IPS DF 4.7 (cell line): Measurements from ENCODE around the gene ARHGAP26.

Source experiments
- DNase-seq: peaks from one replicate; pipeline ENCODE4 v3.0.0-alpha.2; 2013; ENCODE audit warnings: low spot score; ENCODE audit errors: extremely low read depth

The ARHGAP26 gene

DNA sequence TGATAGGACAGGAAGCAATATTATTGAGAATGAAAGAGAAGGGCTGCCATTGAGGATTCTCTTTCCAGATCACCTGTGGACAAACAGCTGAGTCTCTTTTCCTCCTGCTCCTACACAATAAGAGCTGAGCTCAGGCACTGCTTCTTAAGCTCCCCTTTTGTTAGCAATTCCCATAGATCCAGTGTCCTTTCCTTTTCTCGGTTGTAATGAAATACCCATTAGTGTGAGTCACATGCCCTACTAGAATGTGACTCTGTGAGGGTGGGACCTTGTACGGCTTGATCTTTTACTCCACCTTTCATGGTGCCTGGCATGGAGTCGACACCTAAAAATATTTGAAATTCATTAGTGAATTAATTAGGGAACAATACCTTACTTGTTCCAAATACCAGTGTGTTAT is 364.1 kb downstream of the ARHGAP26 start:
- DNase-seq = no peak

DNA sequence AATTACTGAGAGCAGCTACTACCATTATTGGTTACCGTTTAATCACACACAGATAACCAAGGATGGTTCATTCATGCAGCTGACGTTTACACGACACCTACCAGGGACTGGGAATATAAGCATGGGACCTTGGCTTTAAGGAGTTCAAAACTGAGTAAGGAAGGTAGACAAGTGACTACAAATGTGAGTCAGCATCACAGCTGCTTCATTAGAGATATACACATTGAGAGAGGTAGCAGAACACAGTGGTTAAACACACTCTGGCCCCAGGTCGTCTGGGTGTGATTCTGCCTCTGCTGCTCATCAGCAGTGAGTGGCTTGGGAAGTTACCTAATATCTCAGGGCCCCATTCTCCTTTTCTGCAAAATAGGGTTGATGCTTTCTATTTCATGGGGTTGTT is 364.7 kb downstream of the ARHGAP26 start:
- DNase-seq = no peak

DNA sequence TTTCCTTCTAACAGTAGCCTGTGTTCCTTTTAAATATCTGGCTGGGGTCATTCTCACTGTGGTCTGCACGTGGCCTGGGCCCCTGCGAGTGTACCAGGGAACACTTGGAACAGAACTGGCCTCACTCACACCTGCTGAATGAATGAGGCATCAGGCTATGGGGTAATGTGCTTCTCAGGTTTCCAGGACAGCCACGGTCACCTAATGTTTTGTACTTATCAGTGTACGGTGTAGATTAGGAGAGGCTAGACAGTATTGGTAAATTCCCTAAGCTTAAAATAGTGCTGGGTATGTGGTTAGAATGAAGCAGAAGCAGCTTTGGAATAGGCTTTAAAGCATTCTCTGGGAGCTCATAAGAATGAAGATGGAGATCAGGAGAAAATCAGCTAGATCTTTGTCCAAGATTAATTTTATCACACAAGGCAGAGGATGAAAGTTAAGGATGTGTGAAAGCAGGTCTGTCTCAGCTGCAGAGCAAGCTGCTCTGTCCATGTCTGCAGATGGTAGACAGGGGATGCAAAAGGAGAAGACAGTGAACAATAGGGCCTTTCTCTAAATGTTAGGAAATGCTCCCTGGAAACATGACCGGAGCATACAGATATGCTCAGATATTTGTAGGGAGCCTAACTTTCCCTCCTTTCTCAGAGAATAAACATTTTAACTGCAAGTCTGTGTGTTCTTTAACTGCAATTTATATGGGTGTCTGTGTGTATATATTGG is 365.8 kb downstream of the ARHGAP26 start:
- DNase-seq = no peak

DNA sequence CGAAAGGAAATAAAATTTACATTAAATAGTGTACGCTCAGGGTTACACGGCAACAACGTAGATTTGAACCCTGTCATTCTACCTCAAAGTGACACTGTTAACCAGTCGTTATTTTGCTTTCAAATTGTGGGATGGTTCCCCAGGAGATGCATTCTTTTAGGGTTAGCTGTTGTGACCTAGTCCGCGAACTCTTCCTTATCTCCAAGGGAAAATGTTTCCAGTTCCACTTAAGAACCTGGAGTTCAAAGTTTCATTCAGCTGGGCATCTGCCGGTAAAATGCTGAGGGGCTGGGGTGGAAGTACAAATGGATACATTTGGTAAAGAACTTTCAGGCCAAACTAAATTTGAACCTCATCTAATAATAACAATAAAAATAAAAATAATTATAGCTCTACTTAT is 368.7 kb downstream of the ARHGAP26 start:
- DNase-seq = no peak

DNA sequence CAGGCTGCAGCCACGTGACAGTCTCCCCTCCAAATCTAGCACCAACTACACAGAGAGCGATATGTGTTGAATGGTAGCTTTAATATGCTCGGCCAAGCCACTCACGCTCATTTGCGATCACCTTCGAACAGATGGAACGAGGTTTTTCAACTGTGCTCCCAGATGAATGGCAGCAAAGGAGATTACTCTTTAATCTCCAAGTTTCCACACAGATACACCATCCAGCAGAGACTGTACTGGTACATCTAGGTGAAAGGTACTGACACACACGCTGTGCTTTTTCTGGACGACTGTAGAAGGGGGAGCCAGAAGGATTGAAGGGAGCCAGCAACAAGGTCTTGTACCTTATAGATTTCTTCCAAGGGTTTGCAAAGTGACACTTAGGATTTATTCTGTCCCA is 369.4 kb downstream of the ARHGAP26 start:
- DNase-seq = no peak

DNA sequence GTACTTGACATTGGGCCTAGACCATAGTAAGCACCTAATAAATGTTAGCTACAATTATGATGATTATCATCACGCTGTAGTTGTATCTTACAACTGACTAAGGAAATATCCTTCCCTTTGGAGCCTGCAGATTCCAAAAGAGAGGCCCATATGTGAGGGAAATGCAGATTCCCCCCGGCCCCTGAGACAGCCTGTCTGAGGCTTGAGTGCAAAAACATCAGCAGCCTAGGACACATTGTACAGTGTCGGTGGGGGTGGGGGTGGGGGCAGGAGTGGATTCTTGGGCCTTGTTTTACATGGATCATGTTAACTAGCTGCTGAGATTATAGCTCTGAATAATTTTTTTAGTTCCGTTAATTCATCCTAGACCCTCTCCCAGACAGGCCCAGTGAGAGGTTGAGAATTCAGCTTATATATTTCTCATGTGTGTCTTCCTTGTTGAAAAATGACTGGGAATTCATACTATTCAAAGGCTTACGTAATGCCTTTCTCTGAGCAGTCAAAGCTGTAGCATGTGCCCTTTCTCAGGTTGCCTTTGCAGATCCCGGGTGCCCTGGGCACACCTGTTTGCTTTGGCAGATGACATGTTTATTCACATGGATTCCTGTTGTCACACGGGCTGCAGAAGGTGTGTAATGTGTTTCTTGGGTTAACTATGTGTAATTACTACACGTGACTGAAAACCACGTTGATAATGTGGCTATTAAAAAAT is 370.5 kb downstream of the ARHGAP26 start:
- DNase-seq = no peak

DNA sequence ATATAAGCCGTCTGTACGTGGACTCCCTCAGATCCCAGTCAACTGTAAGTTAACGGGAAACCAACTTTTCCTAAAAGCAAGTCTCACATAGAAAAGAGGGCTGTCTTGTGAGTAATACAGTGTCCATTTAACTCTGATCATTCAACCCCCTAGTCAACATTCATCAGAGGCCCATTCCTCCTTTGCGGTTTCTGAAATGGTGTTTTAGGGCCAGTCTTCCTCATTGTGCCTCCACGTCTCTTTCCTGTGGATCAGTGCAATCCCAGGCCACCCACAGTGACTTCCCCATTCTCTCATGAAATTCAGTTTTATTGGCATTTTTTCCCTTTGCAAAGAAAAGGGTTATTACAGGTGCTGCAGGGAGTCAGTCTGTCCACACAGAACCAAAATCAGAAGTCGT is 371.5 kb downstream of the ARHGAP26 start:
- no peak for DNase-seq

DNA sequence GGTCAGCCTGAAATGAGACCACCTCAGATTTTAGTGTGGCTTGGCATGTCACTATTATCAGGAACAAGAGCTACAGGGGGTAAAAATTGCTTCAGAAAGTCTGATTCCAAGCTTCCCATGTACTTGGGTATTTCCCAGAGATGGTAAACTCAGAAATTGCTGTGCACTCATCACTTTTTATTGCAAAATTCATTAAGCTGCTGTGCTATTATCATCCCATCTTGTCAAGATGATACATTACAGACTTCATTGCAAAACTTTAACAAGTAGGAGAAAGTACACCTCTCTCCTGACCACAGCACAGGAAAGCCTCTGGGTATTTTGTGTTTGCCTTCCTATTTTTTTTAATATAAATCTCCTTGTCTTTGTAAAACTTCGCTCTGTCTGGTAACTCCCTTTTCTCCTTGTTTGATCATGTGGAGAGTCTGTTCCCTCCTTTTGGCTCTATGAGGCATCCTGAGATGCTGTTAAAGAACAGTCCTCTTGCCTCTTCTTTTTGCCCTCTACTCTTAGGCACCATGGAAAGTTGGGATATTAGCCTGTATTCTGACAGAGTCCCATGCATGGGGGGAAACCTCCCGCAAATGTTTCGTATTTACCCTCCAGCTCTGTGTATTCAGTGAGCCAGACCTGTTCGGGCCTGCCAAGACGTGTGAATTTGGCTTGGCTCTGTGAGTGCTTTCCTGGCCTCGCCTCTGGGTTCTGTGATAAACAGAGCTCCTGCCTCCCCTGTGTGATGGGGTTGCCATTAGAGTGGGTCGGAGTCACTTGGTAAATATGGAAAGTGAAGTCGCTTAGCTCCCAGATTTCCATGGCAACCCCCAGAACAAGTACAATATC is 372.6 kb downstream of the ARHGAP26 start:
- no peak for DNase-seq

DNA sequence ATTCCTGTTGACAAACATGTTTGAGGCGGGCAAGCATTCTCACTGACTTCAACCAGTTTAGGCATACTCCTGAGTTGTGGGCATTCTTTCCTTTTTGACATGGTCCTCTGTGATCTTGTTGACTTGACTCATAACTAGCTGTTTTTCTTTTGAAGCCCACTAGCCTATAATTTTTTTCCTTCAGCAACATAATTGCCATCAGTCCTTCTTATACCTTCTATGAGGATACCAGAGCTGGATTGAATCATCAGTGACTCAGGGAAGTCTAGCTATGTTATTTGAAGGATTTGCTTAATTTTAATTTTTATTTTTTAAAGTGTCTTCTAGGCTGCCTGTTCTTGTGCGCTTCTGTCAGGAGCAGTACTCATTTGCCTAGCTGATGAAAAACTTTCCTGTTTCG is 373.8 kb downstream of the ARHGAP26 start:
- DNase-seq = no peak

DNA sequence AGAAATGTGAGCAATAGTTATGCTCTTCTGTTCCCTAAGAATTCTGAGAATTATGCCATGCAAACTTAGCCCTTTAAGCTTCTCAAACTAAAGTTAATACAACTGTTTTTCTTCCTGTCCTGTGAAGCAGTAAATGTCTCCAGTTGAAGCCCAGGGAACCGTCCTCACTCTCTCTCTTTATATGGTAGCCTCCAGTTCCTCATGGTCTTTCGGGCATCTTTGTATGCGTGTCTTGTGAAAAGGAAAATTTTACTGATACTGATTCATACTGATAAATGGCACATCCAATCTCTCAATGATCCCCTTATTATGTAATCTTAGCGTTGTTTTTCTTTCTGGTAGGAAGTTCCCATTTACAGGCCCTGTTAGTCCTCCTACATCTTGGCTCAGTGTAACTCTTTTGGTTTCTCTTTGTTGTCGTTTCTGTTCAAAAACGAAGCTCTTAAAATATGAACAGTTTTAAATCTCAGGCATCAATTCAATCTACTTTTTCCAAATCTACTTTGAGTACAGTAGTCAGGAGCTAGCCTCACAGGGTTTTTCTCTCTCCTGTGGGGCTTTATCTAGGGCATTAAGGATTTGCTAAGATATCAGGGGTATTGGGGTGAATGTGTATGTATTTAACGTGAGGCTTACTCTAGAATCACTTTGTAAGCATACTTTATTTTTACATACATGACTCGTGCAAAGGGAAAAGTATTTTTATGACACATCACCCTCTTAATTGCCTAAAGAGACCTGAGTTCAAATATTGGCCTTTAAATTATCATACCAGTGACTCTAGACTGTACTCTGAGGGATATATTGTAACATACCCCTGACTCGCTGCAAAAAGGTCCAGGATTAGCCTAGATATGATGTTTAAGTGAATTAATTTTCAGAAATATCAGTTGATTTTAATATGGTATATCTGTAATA is 375.3 kb downstream of the ARHGAP26 start:
- DNase-seq = no peak

DNA sequence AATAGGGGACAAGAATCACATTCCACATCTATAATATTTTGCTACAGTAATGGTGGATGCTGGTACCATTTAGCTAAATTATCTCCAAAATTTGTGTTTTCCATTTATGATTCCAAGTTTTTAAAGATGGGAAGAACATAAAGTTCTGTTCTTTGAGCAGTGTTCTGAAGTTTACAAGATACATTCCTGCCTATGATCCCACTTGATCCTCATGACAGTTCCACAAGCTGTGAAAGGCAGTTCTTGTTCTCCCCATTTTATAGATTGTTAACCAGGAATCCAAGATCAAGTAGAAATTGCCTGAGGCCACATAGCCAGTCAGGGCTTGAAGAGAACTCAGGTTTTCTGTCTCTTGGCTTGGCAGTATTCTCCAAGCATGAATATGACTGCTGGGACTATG is 376.0 kb downstream of the ARHGAP26 start:
- DNase-seq = no peak

DNA sequence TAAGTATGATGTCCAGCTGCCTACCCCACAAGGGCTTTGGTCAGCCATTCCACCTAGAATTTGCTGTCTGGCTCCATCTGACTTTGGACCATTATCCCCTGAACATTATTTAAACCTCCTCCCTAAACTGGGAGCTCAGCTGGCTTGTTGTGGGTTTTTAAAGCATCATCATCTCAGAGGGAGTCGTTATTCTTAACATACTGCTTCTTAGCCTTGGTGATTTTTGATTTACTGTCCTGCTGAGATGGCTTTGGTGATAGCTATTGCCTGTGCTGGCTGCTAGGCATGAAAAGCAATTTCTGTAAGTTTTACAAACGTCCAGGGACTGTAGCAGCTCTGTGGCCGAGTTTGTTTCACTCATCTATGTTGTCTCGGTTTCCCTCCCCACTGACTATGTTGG is 377.2 kb downstream of the ARHGAP26 start:
- no peak for DNase-seq

DNA sequence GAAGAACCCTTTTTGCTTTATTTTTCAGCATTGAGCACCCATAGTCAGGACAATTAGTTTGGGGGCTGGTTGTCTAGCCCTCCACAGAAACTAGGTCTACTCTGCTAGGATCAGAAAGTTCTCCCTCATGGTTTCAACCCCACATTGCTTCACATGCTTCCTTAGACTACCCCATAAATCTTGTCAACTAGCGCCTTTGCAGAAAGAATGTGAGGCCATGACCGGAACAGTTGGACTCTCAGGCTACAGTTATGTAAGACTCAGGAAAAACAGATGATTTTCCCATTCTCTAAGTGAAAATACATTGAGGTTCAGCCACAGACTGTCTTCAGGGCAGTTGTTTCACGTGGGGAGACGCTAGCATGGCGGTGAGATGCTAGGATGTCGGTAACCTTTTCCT is 377.7 kb downstream of the ARHGAP26 start:
- no peak for DNase-seq

DNA sequence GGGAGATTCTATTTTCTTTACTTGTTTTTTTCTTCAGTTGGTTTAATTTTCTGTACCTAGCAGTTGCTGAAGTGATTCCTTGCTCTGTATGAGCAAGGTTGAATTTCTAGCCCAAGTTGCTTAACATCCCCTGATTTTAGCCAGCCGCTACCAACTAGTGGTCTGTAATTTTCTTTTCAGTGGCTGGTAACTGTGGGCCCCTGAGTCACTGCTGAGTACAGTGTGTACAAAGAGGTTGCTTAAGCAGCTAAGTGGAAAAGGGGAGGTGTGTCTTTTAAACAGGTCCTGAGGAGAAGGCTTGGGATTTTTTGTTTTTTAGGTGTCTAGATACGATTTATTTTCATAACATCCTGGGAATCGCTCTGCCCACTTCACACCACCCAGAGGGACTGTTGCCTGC is 378.6 kb downstream of the ARHGAP26 start:
- DNase-seq = no peak

DNA sequence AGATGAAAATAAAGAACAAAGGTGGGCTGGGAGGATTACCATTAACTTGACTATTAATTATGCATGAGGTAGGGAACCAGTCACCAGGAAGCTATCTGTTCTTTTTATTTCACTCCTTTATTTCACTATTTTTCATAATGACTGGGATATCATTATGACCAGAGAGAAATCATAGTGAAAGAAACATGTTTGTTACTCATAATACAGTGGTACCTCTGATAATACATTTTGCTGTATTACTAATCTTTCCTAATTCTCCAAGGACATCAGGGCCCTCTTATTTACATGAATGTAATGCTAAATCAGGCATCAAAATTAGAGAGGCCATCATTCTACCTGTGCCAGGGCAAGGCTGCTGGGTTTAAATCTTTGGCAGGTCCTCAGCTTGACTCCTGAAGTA is 379.6 kb downstream of the ARHGAP26 start:
- no peak for DNase-seq

DNA sequence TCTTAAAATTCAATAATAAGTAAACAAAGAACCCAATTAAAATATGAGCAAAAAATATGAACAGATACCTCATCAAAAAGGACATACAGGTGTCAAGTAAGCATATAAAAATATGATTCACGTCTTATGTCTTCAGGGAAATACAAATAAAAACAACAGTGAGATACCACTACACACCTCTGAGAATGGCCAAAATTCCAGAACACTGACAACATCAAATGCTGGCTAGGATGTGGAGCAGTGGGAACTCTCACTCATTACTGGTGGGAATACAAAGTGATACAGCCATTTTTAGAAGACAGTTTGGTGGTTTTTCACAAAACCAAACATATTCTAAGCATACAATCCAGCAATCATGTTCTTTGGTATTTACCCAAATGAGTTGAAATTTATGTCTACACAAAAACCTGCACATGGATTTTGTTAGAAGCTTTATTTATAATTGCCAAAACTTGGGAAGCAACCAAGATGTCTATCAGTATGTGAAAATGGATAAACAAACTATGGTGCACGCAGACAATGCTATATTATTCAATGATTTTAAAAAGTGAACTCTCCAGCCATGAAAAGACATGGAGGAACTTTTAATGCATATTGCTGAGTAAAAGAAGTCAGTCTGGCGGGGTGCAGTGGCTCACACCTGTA is 381.0 kb downstream of the ARHGAP26 start:
- DNase-seq = no peak

DNA sequence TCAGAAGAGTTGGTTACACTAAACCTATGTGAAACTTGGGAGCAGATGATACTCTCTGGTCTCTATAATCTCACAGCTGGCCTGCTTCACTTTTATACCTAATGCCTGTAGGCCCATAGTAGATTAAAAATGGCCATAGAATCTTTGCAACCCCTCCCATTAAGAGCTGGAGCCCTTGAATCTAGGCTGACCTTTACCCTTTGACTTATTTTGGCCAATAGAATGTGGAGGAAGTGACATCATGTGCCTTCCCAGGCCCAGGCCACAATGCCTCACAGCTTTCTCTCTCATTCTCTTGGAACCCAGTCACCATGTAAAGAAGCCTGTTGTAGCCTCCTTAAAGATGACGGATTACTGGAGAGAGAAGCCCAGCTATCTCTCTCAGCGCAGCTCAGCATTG is 382.3 kb downstream of the ARHGAP26 start:
- no peak for DNase-seq

DNA sequence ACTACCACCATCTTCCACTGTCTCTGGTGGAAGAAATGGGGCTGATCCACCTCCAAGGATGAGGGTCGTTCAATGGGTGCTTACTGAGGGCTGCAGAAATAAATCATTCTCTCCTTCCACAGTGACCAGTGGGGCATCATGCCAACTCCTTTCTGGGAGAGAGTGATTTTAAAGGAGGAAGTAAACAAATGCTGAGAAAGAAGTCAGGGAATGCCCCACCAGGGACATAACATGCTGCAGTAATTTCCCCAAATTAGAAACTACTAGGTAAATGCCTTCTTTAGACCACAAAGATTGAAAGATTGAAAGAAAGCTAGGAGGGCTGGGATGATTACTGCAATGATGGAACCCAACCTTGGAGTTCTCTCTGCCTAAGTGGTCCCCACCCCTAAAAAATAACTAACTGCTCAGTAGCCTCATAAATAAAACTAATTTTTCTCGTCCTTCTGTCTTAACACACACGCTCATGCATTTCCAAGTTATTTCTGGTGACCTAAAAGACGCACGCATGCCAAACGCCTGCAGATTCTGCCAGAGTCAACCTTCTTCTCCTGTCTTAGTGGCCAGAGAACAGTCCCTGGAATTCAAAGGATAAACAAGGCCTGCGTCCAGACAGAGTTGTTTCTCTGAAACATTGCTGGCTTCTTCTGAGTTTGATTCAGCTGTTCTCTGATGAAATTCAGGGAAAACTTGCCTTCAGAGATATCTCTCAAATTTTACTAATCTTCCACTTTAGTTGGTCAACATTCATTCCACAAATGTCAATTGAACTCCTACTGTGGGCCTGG is 383.3 kb downstream of the ARHGAP26 start:
- DNase-seq = no peak

DNA sequence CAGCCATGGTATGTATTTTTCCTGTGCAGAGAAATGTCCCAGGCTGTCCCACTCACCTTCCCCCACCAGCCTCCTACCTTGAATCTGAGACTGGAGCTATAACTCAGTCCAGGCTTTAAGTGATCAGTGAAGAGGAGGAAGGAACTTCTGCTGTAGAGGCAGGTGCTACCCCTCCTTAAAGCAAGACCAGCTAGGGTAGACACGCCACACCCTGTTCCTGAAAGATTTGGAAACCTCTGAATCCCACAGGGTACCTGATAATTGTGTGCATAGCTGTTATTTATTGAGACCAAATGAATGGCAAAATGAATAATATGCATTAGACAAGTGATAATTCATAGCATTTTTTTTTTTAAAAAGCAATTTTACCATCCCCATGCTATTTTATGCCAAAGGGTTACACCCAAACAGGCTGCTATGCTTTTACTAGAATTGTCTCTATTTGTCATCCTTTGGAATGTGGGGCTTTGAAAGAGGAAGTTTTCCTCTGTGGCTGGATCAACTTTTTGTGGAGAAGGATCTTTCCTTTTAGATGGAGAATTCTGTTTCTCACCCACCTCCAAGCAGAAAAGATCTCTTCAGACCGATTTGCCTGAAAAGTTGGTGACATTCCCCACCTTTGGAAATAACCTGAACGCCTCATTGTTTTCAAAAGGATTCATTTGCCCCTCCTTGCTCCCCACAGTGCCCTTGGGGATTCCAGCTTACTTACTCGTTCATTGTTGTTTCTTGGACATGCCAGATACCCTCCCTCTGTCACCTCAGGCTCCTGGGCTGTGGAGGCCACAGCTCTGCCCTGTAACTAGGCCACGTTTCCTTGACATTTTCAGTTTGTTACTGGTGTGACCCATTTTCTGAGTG is 384.6 kb downstream of the ARHGAP26 start:
- DNase-seq = no peak
